HG03354 (cell line): ENCODE measurements around the gene SAYSD1.
A peak's percentile ranks its signal among the peaks of the same experiment; 100 is the strongest.
"Not testable (repeated sequence)": the region's sequence is repeated elsewhere in the genome, so short reads cannot be mapped to it uniquely, and the experiment has no call there.

ENCODE experiments used
- ATAC-seq: cut with Tn5 transposase; IDR thresholded peaks from one replicate; pipeline ENCODE4 v1.9.1; 2021; ENCODE audit warnings: mild to moderate bottlenecking; ENCODE audit not compliant: unreplicated experiment, poor library complexity, severe bottlenecking

Gene SAYSD1

DNA sequence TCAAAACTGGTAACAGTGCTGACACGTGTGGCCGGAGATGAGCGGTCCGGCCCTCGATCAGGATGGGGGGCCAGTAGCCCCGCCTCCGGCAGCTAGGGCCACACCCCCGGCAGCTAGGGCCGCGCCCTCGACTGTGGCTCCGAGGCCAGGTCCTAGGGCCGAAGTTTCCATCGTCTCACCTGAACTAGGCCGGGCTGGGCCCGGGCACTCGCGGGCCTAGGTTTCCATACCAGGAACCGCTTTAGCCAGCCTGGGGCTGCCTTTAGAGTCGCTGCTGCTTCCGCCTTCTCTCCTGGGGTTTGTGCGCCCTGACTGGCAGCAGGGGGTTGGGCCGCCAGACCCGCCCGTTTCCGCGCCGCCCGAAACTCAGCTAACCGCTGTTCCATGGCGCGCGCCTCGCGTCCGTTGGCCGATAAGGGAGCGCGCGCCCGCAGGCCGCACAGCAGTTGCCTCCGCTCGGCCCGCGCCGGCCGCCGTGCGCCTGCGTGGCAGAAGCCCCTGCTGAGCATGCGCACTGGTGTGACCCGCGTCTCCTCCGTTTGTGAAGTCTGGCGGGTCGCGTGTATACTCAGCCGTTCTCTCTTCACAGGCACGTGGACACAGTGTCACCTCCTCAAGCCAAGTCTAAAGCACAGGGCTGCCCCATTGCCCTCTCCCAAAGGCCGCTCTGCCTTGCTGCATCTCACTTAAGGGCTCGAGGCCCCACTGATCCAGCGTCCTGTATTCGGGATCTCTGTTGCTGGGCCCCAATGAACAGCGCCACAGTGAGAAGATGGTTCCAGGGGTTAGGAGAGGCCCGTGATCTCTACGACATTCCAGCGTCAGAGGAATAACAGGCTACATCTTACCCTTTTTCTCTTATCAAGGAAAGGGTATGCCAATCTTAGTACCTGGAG, at the start of gene SAYSD1:
Gene SAYSD1, minus strand, starts transcription at position 483 of the 896 bp plus-strand sequence. Its CDS starts 97 bp downstream, at position 386.
- ATAC-seq, result peak; percentile 95

- ATAC-seq, result no peak
Measured at GRCh38 chr6:39157511-39157910, 42.5 kb upstream of the SAYSD1 start.

DNA sequence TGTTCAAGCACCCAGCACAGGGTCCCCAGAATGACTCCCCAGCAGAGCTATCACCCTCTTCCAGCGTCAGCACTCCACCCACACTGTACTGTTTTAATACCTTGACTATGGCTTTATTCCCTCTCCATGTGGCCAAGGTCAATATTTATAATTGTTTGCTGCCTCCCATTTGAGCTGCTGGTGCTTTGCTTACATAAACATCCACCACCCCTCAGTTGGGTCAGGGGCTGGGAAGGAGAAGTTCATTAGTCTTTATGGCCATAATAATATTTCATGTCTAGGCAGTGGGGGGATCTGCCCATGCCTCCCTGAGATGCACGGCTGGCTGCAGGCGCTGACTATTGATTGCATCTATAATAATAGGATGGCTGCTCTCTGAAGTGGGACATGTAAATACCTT, 41.8 kb upstream of the SAYSD1 start:
- ATAC-seq, result no peak

GRCh38 chr6:39154705-39155104, 39.7 kb upstream of the SAYSD1 start:
- no peak for ATAC-seq

DNA sequence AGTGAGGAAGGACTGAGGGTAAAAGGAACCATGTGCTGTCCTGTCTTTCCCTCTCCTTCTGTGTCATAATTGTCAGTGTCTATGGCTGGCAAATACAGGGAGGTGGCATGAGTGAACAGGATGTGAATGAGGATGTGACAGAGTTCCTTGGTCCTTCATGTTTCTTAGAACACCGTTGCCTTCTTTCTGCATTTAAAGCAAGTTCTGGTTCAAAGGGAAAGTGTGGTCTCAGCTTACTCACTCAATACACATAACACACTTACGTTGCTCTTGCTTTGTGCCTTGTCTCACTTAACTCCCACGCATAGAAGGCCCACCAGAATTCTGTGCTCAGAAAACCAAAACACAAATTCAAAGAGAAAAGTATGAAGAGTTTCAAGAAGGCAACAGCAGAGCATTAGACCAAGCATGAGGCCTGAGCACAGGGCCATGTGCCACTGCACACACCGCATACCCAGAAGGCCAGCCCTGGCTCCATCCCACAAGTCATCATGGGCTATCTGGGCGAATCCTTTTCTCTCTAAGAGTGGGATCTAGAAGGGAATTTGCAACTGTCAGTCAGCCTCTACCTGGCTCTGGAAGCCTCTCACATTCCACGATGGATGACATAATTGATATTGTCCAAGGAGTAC, 38.9 kb upstream of the SAYSD1 start:
- no peak for ATAC-seq

GRCh38 chr6:39152262-39152661, 37.3 kb upstream of the SAYSD1 start:
- no peak for ATAC-seq

GRCh38 chr6:39151211-39151610, 36.2 kb upstream of the SAYSD1 start:
- no peak for ATAC-seq

GRCh38 chr6:39144481-39145173, 29.6 kb upstream of the SAYSD1 start:
- no peak for ATAC-seq

DNA sequence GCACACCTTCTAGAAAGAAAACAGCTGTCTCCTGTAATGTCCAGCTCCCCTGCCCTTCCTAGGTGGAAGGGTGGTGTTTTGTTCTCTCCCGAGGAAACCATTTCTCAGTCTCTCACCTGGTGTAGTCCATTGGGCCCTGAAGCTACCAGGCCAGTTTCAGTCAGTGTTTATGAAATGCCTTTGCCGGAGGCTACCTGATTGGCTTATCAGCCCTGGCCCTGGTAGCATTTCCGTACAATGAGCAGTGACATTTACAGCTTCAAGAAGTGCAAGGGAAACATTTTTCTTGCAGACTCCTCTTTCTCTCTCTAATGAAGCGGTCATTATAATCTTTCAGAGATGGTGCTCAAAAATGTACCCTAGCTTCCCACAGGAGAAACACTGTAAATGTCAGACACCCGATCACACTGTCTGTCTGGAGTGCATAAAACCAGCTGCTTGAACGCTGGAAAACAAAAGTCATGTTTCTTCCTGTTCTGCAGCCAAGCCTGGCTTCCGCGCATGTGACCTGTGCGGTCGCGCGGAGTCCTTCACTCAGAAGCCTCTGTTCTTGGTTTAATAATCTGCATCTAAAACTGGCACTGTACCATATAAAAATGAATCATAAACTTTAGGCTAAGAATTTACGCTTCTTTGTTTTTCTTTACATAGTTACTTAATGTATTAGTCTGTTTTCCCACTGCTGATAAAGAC, 28.4 kb upstream of the SAYSD1 start:
- no peak for ATAC-seq

GRCh38 chr6:39140556-39141167, 25.7 kb upstream of the SAYSD1 start:
- no peak for ATAC-seq

DNA sequence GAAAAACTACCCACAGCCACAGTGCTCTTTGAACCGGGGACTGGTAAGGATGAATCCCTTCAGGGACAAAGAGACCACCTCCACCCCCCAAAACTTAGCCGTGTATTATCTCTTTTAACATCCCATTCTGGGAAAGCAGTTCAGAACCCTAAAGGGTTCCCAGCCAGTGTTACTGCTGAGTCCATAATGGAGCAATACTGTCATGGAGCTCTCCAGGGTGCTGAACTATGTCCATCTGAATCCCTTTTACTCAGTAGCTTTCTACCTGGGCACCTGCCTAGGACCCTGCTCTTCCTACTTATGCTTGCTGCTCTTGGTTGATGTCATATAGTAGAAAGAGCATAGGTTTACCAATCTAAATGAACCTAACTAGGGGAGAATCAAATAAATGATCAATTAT, 22.3 kb upstream of the SAYSD1 start:
- no peak for ATAC-seq

DNA sequence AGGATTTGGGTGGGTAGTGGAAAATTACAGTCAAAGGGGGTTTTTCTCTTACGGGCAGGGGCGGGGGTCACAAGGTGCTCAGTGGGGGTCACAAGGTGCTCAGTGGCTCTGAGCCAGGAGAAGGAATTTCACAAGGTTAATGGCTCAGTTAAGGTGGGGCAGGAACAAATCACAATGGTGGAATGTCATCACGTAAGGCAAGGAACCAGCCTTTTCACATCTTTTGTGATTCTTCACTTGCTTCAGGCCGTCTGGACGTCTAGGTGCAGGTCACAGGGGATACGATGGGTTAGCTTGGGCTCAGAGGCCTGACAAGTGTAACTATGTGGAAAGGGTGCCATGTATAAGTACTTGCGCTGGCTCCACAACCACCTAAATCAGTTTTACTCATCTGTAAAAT, 21.2 kb upstream of the SAYSD1 start:
- ATAC-seq, result not testable (repeated sequence)

- ATAC-seq, result not testable (repeated sequence)
Measured at GRCh38 chr6:39134761-39135160, 19.8 kb upstream of the SAYSD1 start.

- no peak for ATAC-seq
Measured at GRCh38 chr6:39130691-39131090, 15.7 kb upstream of the SAYSD1 start.

GRCh38 chr6:39128832-39129231, 13.8 kb upstream of the SAYSD1 start:
- ATAC-seq, result no peak

GRCh38 chr6:39128106-39128505, 13.1 kb upstream of the SAYSD1 start:
- no peak for ATAC-seq

- no peak for ATAC-seq
Measured at GRCh38 chr6:39124114-39124513, 9.1 kb upstream of the SAYSD1 start.

DNA sequence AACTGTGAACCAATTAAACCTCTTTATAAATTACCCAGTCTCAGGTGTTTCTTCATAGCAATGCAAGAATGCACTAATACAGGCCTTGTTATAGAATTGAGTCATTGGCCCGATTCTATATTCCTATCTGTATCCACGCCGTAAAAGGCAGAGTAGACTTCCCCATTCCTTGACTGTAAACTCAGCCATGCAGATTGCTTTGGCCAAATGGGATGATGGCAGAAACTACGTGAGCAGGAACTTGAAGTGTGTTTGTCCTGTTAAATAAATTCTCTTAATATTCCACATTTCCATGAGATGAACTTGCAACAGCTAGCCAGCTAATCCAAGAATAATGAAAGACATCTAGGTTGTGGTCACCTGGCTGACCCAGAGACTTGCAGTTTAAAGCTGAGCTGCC, 3.9 kb upstream of the SAYSD1 start:
- ATAC-seq, result no peak

DNA sequence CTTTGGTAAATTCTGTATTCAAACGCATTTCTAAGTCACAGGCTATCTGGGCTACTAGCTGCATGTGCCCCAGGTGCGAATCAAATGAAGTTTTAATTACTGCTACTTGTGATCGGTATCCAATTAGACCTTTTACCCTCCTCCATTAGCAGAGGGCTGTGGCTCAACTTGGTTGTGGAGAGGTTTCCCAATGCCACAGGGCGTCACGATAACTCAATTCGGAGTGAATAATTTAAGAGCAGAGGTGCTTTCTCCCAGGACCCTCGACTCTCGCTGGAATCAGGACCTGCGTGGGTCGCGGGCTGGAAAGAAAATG, 640 bp downstream of the SAYSD1 start:
- ATAC-seq, result peak; percentile 15

GRCh38 chr6:39113788-39114187, 1.2 kb downstream of the SAYSD1 start:
- ATAC-seq, result no peak
